Endodermal cell (in vitro differentiated cells): Measurements from ENCODE around the gene LAMA1. TPM values are rescaled to one million over a fixed set of nuclear protein-coding genes. Genes with fewer than 3 reads are reported as not detected.
A peak's percentile ranks its signal among the peaks of the same experiment; 100 is the strongest.

Experiments used
- DNase-seq: peaks from one replicate; pipeline ENCODE4 v3.0.0-alpha.2; 2017
- H3K27ac ChIP-seq: 2 replicates; pipeline ENCODE4 v1.5.1; 2013; ENCODE audit warnings: mild to moderate bottlenecking, low read depth, low read length, moderate library complexity
- H3K27me3 ChIP-seq: 2 replicates; pipeline ENCODE4 v1.6.1; 2013; ENCODE audit warnings: mild to moderate bottlenecking, low read length, moderate library complexity; ENCODE audit not compliant: insufficient read depth, control insufficient read depth, poor library complexity, severe bottlenecking
- H3K36me3 ChIP-seq: 2 replicates; pipeline ENCODE4 v1.7.0; 2013; ENCODE audit warnings: mild to moderate bottlenecking, low read length, moderate library complexity; ENCODE audit not compliant: control insufficient read depth, insufficient read depth
- H3K4me1 ChIP-seq: one replicate; pipeline ENCODE4 v1.7.0; 2013; ENCODE audit warnings: low read length; ENCODE audit not compliant: control insufficient read depth, insufficient read depth
- H3K4me3 ChIP-seq: 2 replicates; pipeline ENCODE4 v1.5.1; 2013; ENCODE audit warnings: mild to moderate bottlenecking, low read length, moderate library complexity
- H3K9ac ChIP-seq: 2 replicates; pipeline ENCODE4 v1.6.1; 2013; ENCODE audit warnings: mild to moderate bottlenecking, low read length, moderate library complexity; ENCODE audit not compliant: poor library complexity, severe bottlenecking; ENCODE audit errors: extremely low read depth
- H3K9me3 ChIP-seq: 2 replicates; pipeline ENCODE4 v1.6.1; 2013; ENCODE audit warnings: mild to moderate bottlenecking, low read length, moderate library complexity; ENCODE audit not compliant: control insufficient read depth
- H3K27ac Mint-ChIP-seq: 2 replicates; pipeline ENCODE4 v1.8.0; 2020; ENCODE audit warnings: mixed read lengths
- H3K27me3 Mint-ChIP-seq: 2 replicates; pipeline ENCODE4 v1.8.0; 2021; ENCODE audit warnings: mild to moderate bottlenecking, mixed read lengths; ENCODE audit not compliant: insufficient read depth
- H3K36me3 Mint-ChIP-seq: 2 replicates; pipeline ENCODE4 v1.8.0; 2020; ENCODE audit warnings: low read depth, mixed read lengths
- H3K4me1 Mint-ChIP-seq: 2 replicates; pipeline ENCODE4 v1.8.0; 2020; ENCODE audit warnings: mixed read lengths
- H3K4me3 Mint-ChIP-seq: 2 replicates; pipeline ENCODE4 v1.8.0; 2020; ENCODE audit warnings: mild to moderate bottlenecking, moderate library complexity, mixed read lengths
- H3K9me3 Mint-ChIP-seq: 2 replicates; pipeline ENCODE4 v1.8.0; 2020; ENCODE audit warnings: mild to moderate bottlenecking, mixed read lengths
- WGBS, 2 experiments: methylation state at CpG; one replicate each; pipeline versions ENCODE4 v1.1.5 to v1.1.7; 2013; ENCODE audit warnings: missing lambda C conversion rate in 2 of 2, mixed read lengths in 1 of 2; ENCODE audit not compliant: insufficient coverage in 1 of 2, insufficient read length in 1 of 2; 5-methylcytosine and 5-hydroxymethylcytosine counted together
- total RNA-seq, 2 donors: library from RNA; stranded (reverse); fragmentation: NEBNext Ultra II Directional in 1 of 2; extraction: Animal tissue kit (Norgen Biotek cat#: 25700) in 1 of 2; gene quantifications; 2 replicates in 1 of 2; 3 replicates in 1 of 2; pipeline ENCODE4 v1.2.1, GENCODE V29; 2021
- TF ChIP-seq, protein P1 (sequence below): fragments of 200-600 bp; sonication (generic); conservative IDR thresholded peaks from 2 replicates; pipeline ENCODE4 v1.5.0; 2021; ENCODE audit warnings: antibody characterized with exemption, mild to moderate bottlenecking

LAMA1 gene
- total RNA-seq, 2 donors from 2014 or later = 198 to 316 TPM

DNA sequence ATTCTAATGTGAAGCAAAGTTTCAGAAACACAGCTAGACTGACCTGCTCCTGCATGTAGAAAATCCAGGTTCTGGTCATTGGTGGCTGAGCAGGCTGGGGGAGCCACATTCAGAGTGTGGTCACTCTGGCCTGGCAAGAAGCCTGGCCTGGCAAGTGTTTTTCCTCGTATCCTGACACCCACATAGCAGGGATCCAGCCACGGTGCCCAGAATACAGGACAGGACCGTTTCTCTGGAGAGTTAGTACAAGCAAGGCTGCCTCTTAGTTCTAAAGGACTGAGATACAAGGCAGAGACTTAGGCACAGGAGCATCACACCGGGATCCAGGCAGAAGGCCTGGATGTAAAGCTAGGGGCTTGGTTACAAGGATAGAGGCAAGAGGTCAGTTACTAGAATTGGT lies 4.8 kb upstream of the LAMA1 start:
- peaks cover 4% of the 10 kb centered on the region for H3K27me3 Mint-ChIP-seq
- H3K27me3 ChIP-seq = no peaks in the 10 kb centered on the region
- no peaks in the 10 kb centered on the region for H3K4me1 ChIP-seq
- no peaks in the 10 kb centered on the region for H3K36me3 ChIP-seq
- H3K27ac ChIP-seq = no peak overlapping the region
- no peaks in the 10 kb centered on the region for H3K9me3 Mint-ChIP-seq
- DNase-seq = no peak
- H3K4me3 ChIP-seq = no peak overlapping the region
- H3K4me1 Mint-ChIP-seq = peaks cover 31% of the 10 kb centered on the region
- WGBS, 2 experiments = 92 to 93% methylated on average over 4 of the region's 4 CpGs
- H3K9me3 ChIP-seq = peaks cover 9% of the 10 kb centered on the region
- H3K27ac Mint-ChIP-seq = peak overlapping the region; percentile 9
- TF ChIP-seq, protein P1, sequence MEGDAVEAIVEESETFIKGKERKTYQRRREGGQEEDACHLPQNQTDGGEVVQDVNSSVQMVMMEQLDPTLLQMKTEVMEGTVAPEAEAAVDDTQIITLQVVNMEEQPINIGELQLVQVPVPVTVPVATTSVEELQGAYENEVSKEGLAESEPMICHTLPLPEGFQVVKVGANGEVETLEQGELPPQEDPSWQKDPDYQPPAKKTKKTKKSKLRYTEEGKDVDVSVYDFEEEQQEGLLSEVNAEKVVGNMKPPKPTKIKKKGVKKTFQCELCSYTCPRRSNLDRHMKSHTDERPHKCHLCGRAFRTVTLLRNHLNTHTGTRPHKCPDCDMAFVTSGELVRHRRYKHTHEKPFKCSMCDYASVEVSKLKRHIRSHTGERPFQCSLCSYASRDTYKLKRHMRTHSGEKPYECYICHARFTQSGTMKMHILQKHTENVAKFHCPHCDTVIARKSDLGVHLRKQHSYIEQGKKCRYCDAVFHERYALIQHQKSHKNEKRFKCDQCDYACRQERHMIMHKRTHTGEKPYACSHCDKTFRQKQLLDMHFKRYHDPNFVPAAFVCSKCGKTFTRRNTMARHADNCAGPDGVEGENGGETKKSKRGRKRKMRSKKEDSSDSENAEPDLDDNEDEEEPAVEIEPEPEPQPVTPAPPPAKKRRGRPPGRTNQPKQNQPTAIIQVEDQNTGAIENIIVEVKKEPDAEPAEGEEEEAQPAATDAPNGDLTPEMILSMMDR = no peak
- no peaks in the 10 kb centered on the region for H3K36me3 Mint-ChIP-seq
- H3K4me3 Mint-ChIP-seq = no peak overlapping the region
- no peak overlapping the region for H3K9ac ChIP-seq

DNA sequence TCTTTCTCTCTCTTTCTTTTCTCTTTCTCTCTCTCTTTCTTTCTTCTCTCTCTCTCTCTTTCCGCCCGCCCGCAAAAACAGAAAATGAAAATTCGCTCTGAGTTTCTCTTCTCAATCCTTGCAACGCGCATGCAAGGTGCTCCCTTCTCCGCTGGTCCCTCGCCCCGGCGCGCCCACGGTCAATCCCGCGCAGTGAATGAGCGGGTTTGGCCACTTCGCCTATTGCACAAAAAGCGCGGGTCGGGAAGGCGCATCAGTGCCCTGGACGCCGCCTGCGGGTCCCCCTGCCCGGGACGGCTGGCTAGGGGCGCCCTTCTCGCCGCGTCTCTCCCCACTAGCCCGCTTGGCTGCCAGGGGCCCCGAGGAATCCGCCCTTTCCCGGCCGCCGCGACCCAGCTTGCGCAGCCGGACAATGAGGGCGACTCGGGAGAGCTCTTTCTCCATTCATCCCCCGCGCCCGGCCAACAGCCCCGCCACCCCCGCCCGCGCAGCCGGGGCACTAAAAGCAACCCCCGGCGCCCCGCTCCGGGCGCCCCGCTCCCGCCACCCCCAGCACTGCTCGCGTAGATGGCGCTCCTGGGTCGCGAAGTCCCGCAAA lies 706 bp downstream of the LAMA1 start:
- Mint-ChIP-seq H3K27me3 (peaks cover 11% of the 10 kb centered on the region), H3K27ac (peak overlapping the region; percentile 82), H3K9me3 (peaks cover 3% of the 10 kb centered on the region), H3K4me3 (peak overlapping the region; percentile 88), H3K4me1 (peaks cover 21% of the 10 kb centered on the region), H3K36me3 (peaks cover 18% of the 10 kb centered on the region)
- peak overlapping the region; percentile 65 for H3K9ac ChIP-seq
- no peaks in the 10 kb centered on the region for H3K27me3 ChIP-seq
- H3K27ac ChIP-seq = peak overlapping the region; percentile 93
- peaks cover 5% of the 10 kb centered on the region for H3K36me3 ChIP-seq
- DNase-seq = peak; percentile 85
- H3K4me1 ChIP-seq = peaks cover 8% of the 10 kb centered on the region
- H3K9me3 ChIP-seq = no peaks in the 10 kb centered on the region
- TF ChIP-seq, protein P1 = peak; percentile 11
- WGBS, 2 experiments = 0% methylated on average over 26 to 61 of the region's 61 CpGs
- H3K4me3 ChIP-seq = peak overlapping the region; percentile 94

DNA sequence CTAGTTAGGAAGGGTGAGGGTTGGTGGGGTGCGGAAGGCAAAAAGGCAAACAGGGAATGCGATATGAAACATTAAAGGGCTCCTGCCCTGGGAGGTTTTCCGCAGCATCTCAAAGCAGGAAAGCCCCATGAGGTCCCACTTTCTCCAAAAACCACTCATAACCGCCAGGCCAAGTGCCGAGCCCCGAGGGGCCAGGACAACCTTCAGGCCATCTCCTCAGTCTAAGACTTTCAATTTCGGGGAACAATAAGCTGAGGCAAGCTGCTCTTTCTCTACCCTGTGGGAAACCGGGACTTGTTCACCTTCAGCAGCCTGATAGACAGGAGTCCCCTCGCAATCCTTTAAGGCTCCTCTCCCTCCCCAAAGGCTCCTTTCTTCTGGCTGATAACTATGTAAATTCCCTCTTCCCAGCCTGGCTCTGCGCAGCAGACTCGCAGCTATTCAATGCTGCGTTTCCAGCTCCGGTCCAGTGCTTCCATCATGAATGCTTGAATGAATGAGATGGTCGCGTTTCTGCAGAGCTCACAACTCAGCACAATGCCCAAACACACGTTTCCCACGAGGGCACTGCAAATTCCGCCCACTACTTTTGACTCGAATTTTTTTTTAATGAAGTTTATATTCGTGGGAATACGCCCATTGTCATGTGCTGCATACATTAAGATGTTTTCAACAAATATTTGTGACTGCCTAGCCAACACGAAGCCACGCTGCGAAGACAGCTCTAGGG lies 1.4 kb downstream of the LAMA1 start:
- Mint-ChIP-seq H3K9me3 (peaks cover 3% of the 10 kb centered on the region), H3K27ac (peak overlapping the region; percentile 82), H3K27me3 (peaks cover 11% of the 10 kb centered on the region), H3K36me3 (peaks cover 18% of the 10 kb centered on the region), H3K4me1 (peaks cover 28% of the 10 kb centered on the region), H3K4me3 (peak overlapping the region; percentile 88)
- Histone ChIP-seq H3K36me3 (peaks cover 5% of the 10 kb centered on the region), H3K4me1 (peaks cover 8% of the 10 kb centered on the region), H3K4me3 (peak overlapping the region; percentile 94), H3K9me3 (no peaks in the 10 kb centered on the region), H3K9ac (peak overlapping the region; percentile 65), H3K27ac (peak overlapping the region; percentile 93), H3K27me3 (no peaks in the 10 kb centered on the region)
- TF ChIP-seq, protein P1 = no peak
- 6 to 9% methylated on average over 10 to 24 of the region's 24 CpGs for WGBS, 2 experiments
- DNase-seq = peak; percentile 77
